Posterior vena cava (tissue), 2 donors: Measurements from ENCODE around the gene PLD1. TPM values are rescaled to one million over a fixed set of nuclear protein-coding genes. Genes with fewer than 3 reads are reported as not detected.

Source experiments
- DNase-seq: peaks from one replicate; pipeline ENCODE4 v3.0.0-alpha.2; 2020; ENCODE audit warnings: low spot score
- intact Hi-C, 2 donors: fragments of 100-400 bp; cut with DNase I; formaldehyde crosslinking; loops; one replicate each; pipeline versions ENCODE4 v1.14.1 to v1.14.2; 2022 to 2023
- total RNA-seq, 2 donors: library from RNA; stranded (reverse); fragmentation: NEBNext Ultra II Directional; extraction: Animal tissue kit (Norgen Biotek cat#: 25700); gene quantifications; one replicate each; pipeline ENCODE4 v1.2.1, GENCODE V29; 2021
- donor health status: DM: yes; HTN: yes; CAD: no.
- donor health status: DM: yes; HTN: yes; CAD: no.

Gene PLD1
- total RNA-seq, 2 donors from 2014 or later = 18.5 to 30.9 TPM

DNA sequence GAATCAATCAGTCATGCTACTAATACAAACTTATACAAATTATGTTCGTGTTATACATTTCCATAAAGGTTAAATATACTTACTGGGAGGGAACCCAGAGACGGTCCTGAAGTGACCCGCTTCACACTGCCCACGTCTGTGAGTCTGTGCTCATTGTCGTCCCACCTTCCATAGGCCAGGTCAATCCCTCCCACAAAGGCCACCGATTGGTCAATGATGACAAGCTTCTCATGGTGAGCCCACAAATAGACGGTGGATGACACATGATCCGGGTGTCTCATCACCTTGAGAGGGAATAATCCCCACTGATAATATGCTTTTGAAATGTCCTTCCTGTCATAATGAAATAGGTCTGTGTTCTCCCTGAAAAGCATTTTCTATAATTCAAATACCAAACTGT lies 121.7 kb downstream of the PLD1 start:
- DNase-seq = no peak
- intact Hi-C loops = no loop called here

DNA sequence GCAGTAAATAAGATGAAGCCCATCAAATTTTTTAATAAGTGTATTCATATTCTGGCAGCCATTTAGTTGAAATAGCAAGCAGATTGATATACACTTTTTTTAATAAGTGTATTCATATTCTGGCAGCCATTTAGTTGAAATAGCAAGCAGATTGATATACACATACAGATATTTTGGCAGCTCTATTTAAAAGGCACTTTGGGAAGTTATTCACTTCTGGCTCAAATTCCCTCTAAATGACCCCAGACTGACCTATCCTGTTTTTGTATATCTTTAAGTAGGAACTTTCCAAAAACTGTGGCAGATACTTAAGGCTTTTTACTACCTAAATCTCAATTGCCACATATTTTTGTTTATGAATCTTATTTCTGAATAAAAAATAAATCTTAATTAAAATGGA lies 122.3 kb downstream of the PLD1 start:
- intact Hi-C loops = no loop called here
- DNase-seq = no peak

DNA sequence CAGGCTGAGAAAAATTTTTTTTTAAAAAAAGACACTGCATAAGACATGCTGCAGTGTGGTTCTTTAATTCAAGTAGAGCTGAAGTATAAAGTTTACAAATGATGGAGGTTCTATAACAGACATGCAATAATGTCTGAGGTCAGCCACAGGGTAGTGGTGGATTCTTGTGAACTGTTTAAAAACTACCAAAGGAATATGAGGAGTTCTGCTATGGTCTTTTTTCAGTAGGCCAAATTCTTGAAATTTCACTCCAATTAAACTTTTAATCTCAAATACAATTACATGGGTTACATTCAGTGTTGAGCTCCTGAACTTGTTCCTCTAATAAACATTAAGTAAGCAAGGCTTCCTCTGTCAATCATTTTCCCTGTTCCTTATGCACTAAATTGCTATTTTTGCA lies 122.7 kb downstream of the PLD1 start:
- DNase-seq = no peak
- intact Hi-C loops = no loop called here

DNA sequence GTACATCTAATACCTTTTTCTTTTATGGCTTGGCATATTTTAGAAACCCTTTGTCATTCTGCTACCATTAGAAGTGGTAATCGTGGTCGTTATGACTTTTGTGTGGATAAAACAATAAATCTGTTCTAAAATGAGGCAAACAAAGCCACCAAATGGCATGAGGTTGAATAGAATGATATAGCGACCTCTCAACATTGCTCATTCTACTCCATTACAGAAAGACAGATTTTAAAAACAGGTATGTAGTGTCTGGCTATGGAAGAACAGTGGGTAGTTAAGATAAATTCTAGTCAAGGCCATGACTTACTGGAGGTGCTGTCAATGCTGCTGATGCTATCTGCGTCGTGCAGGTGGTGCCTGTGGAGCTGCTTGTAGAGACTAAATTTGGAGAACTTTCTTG lies 123.2 kb downstream of the PLD1 start:
- no peak for DNase-seq
- intact Hi-C loops = no loop called here

DNA sequence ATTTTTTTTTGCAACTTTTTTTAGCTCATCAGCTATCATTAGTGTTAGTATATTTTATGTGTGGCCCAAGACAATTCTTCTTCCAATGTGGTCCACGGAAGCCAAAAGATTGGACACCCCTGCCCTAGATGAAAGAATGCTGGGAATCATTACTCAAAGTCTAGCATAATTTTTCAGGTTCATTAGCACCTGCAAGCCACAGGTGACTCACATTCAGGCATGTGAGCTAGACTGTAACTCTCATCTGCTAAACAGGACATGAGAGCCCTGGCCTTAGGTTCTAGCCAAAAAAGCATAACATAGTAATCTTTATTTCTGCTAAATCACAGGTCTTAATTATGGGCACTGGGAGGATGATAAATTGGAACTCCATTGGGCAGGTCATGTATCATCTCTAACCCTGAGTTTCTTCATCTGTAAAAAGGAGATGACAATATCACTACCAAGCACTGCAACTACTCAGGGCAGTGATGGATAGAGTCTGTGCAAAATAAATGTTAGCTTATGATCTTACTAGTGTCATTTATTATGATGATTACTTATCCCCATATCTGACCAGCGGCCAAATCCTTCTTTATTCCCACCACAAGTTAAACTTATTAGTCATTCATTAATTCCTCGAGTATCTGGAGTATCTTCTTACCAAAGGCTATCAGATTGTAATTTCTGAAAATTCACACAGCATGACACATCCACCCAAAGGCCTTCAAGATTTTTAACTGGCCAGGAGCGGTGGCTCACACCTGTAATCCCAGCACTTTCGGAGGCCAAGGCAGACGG lies 125.0 kb downstream of the PLD1 start:
- intact Hi-C loops = no loop called here
- DNase-seq = no peak

DNA sequence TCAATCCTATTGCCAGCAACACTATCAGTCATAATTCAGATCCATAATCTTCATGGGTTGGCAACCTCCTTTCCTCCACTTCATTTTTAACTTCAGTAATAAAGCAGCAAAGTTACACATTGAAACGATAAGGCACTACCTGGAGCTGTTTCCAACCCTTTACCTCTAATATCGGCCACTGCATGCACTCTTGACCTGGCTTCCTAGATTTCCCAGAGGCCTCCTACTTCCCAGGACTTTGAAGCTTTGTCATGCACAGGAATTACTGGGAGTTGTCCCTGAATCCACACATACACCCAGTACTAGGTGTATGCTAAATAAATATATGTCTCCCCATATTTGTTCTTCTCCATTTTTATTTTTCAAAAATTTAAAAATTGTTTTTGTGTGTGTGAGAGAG lies 126.1 kb downstream of the PLD1 start:
- intact Hi-C loops = no loop called here
- no peak for DNase-seq

DNA sequence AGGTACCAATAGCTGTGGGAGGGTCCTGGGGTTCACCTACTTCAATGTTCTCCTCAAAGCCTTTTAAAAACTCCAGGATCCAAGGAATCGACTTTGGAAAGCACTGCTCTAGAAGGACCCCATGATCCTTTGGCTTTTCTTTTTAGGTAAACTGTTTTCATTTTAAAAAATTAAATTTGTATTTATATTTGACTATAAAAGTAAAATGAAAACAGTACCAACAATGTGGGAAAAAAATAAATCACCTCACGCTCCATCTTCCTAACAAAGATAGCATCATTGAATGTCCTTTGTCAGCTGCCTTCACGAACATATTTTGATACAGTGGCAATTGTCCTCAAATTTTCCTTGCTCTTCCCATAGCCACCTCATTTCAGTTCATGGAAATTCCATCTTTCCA lies 127.5 kb downstream of the PLD1 start:
- intact Hi-C loops = no loop called here
- DNase-seq = no peak

DNA sequence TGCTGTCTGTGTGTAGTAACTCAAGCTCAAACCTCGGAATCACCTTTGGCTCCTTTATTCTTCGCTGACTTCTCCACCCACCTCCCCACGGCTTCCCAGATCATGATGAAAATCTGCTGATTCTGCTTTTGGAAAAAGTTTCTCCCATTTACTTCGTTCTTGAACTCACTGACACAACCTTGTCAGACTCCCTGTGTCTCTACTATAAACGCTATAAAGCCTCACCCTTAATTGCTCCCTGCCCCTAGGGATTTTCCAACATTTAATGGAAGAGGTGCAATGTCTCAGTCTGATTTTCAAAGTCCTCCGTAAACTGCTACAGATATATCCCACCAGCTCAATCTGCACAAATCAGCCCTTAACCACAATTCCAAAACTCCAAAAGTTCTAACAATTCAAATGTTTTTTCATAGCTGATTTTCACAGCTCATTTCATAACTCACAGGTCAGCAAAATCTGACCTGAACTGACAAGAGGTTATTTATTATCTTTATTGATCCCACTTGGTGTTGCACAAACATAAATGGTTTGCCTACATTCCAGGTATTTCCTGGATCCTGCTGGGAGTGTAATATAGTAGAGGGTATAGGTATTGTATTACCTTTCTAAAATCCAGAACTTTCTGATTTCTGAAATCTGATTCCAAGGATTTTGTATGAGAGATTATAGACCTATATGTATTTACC lies 129.4 kb downstream of the PLD1 start:
- DNase-seq = no peak
- intact Hi-C loops = no loop called here

DNA sequence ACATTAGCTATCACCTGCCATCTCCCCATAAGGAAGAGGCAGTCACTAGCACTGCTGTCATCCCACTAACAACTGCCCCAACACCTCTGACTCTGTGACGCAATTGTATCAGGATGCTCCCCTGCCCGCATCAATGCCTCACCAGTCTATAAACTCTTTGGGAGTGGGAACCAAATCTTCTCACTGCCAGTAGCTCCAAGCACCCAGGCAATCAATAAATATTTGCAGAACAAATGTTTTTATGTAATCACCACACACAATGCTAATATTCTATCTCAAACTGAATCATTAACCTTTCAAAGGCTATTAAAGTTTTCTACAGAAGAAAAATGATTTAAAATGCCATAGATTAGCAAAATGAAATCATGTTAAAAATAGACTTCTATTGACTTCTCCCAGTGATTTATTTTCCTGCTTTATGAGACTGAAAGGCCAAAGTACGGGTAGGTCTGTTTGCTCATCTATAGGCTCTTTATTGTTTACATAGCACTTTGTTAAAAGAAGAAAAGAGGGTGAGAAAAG lies 131.3 kb downstream of the PLD1 start:
- no peak for DNase-seq
- intact Hi-C loops = no loop called here

DNA sequence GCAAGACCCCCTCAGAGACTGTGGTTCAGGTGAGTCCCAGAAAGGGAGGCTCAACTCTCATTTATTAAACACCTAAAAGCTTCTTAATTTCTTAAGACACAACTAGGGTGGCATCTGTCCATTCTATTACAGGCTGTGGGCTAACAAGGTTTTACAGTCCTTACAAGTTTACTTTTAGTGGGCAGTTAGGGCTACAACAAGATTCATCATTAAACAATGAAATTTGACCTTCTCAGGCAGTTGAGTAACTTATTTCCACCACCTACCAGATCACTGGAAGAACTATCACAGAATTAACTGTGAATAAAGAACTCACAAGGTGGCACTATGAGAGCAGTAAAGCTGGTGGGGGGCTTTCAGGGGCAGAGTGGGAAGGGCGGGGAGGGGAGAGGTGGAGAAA lies 132.6 kb downstream of the PLD1 start:
- intact Hi-C loops = no loop called here
- no peak for DNase-seq

DNA sequence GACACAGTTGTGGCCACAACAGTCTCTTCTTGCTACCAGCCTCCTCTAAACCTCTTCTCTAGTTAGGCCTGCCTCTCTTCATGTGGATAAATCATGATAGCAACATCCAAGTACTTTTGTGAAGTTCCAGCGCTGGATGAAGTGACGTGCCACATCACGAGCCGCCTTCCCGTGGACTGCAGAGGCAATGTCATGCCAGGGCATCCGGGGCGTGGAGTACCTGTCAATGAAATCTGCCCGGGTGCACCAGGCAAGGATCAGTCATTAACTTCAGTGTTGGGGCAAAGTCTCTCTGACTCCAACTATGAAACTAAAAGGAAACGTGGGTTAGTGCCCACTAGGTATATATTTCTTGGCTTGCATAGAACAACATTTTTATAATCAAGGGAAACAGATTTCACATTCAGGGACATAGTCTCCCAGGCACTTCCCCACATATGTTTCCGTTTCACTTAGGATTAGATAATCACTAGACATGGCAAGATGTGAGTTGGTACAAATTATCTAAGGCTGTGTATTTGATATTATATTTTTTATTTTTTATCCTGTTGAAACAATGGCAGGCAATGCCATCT lies 133.6 kb downstream of the PLD1 start:
- no peak for DNase-seq
- intact Hi-C loops = no loop called here

DNA sequence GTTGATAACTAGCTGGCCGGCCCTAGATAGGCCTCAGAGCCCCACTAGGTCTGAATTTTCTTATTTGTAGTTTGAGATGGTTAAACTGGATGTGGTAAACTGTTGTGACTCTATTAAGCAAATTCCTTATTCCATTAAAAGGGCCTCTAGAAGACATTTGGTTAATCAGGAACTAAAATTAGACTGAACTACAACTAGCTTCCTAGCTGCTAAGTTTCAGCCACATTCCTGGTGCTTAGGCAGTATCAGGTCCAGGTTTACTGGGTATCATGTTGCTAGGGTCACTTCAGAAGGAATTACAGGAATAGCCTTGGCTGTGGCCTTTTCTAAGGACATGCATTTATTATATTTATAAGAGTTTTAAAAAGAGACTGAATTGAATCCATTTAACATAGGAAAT lies 136.3 kb downstream of the PLD1 start:
- intact Hi-C loops = no loop called here
- no peak for DNase-seq

DNA sequence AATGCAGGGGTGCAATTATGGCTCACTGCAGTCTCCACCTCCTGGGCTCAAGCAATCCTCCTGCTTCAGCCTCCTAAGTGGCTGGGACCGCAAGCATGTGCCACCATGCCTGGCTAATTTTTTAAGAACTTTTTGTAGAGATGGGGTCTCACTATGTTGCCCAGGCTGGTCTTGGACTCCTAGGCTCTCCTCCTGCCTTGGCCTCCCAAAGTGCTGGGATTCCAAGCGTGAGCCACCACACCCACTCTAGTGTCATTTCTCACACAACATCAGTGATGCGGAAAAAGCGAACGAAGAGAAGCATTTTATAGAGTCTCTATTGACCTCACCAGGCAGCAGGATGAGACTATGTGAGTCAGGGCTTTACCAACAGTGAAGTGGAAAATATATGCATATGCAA lies 137.7 kb downstream of the PLD1 start:
- intact Hi-C loops = no loop called here
- DNase-seq = no peak

DNA sequence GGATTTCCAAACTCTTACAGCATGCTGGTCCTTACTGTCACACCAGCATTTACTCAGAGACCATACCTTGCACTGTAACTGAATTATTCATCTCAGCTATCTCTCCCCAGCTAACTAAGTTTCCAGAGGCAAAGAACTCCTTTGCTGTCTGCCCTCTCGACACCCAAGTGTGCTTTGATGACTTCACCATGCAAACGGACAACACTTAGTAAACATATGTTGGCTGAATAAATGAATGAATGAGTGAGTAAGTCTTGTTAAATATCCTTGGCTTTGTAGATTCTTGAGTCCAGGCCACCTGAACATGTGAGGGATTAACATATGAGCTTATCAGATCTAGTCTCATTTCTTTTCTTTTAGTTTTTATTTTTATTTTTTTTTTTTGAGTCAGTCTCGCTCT lies 138.2 kb downstream of the PLD1 start:
- intact Hi-C loops = no loop called here
- DNase-seq = no peak

DNA sequence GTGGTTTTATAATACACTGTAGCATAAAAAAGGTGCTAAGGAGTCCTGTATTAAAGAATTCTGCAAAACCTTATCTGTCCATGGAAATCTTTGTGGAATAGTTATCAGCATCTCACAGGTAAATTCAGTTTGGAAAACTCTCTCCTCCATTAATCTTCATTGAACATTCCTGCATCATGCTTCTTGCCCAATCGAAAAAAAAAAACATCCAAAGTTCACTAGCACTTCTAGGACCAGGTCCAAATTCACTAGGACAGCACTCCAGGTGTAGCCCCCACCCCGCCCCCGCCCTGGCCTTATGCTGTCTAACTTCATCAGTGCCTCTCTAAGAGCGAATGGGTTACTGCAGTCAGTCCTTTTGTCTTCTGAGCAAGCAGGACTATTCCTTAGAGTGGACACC lies 138.6 kb downstream of the PLD1 start:
- intact Hi-C loops = no loop called here
- no peak for DNase-seq

DNA sequence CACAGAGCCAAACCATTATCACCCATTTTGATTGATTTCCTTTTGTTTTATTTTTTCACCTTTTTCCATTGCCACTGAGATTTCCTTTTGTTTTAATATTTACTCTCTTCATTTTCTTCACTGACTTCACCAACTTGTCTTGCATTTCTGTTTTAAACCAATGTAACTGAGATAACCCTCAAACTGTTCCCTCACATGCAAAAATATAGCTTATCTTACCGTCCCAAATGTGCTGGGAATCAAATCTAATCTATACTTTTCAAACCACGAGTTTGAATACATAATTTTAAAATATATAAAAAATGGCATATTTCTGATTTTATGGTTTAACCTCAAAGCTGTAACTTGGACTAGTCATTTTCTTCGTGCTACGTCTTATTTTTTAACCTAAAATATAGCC lies 143.8 kb downstream of the PLD1 start:
- DNase-seq = no peak

DNA sequence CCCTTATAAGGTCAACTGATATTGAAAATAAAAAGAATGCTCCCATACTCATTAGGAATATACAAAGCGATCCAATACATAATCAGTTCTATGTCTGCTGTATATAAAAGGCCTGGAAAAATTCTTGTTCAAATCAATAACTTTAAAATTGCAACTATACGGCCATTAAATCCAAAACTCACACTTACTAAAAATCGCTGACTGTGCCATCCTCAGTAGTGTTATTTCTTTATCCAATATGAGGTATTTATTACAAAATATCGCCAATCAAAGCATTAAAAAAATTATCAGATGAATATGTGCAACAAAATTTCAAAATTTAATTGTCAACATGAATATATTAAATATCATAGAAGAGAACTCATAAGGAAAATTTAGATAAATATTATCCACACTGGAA lies 146.5 kb downstream of the PLD1 start:
- no peak for DNase-seq
- intact Hi-C loops = no loop called here

More for the DNA sequence above, 143.8 kb downstream of the PLD1 start:
- intact Hi-C loops = no loop called here

DNA sequence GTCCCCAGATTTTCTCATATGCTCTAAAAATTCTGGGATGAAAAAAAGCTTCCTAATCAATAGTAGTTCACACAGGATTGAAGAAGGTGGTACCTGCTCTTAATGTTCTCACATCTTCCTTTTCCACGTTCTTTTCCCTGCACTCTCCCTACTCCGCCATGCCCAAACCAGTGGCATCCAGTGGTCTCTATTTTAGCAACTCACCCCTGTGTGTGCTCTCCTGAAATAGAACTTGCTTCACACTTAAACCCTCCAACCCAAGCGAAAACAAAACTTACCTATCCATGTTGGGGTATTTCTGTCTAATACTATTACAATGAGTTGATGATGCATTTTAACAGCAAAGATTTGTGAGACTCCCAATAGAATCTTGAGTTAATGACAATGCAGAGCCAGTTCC lies 148.8 kb downstream of the PLD1 start:
- intact Hi-C loops = no loop called here
- no peak for DNase-seq

DNA sequence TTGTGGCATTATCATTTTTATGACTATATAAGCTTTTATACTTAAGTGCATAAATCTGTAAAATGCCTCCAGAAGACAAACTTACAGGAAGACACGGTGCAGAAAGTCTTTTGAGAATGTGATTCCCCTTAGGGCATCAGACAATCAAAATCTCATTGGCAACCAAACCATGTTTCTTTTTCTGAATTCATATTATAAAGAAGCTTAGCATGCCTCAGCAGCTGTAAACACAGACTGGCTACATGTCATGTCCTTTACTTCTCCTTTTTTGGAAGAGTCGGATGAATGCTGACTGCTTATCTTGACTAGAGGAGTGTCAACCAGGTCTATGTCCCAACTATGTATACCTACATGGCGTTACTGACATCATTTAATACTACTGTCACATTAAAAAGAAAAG lies 150.1 kb downstream of the PLD1 start:
- no peak for DNase-seq
- intact Hi-C loops = no loop called here

DNA sequence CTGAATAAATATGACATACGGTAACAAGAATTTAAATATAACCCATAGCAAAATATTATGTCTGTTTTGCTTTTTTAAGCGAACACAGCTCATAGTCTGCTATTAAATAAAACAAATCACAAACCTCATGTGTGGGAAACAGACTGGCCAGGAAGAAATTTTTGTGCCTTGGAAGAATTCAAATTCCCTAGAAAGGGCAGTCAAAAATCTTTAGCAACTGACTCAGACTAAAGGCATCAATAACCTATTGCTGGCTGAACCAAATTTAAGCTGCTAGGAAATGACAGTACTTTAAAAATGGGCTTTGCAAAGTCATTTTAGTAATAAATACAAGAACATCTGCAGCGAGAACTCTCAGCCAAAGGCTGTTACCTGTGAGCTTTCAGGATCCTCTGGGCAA lies 151.4 kb downstream of the PLD1 start:
- DNase-seq = no peak
- intact Hi-C loops = no loop called here

DNA sequence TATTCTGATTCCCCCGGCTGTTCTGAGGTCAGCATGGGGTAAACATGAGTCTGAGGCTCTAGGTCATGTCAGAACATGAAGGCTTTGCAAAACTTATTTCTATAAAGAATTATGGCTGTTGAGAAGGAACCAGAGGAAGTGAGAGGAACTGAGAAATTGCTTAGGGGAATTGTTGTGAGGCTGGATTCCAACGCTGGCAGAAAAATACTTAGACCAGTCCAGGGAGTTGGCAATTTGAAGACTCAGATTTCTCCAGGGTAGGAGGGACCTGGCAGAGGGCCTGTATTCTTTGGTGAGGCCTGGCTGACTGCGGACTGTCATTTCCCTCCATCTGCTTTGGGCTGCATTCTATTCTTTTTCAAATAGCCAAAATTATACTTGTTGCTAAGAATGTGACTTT lies 155.5 kb downstream of the PLD1 start:
- no peak for DNase-seq
- intact Hi-C loops = loop anchor here (5.0 kb wide), 1 partner anchor 117 kb away; no protein-coding TSS in a partner anchor
